K562 (cell line): ENCODE data around the gene POU2F3. TPM values are rescaled to one million over a fixed set of nuclear protein-coding genes. Genes with fewer than 3 reads are reported as not detected.

ENCODE experiments used
- SLC30A9 ChIP-seq: fragments of 250-450 bp; sonication (Bioruptor Pico); IDR thresholded peaks from 2 replicates; pipeline ENCODE4 v1.8.0; 2022; ENCODE audit warnings: mild to moderate bottlenecking, moderate library complexity
- TARDBP ChIP-seq: fragments of 450-650 bp; IDR thresholded peaks from 2 replicates; pipeline ENCODE4 v1.6.1; 2016
- TFAM ChIP-seq: fragments of 250-450 bp; sonication (Bioruptor Pico); conservative IDR thresholded peaks from 2 replicates; pipeline ENCODE4 v1.5.0; 2021; ENCODE audit warnings: mild to moderate bottlenecking, moderate library complexity
- XRCC4 ChIP-seq: IDR thresholded peaks from one replicate; pipeline ENCODE4 v1.6.1; 2011; ENCODE audit not compliant: insufficient read depth, insufficient read length; ENCODE audit errors: extremely low read depth
- polyA plus RNA-seq, 8 experiments: library from polyadenylated mRNA; depleted of rRNA in 4 of 8; stranded (reverse) in 5 of 8; unstranded in 3 of 8; fragments of >200 nt; fragmentation: Nextera tagmentation in 2 of 8; fragmentation: Illumina TruSeq in 1 of 8; extraction: Ambion mirVana in 2 of 8; extraction: Trizol in 1 of 8; gene quantifications; 2 replicates each; pipeline versions ENCODE4 v1.2.1 to v1.2.3, GENCODE V29; 2011 to 2014; ENCODE audit warnings: inconsistent platforms in 1 of 8, missing spikeins in 1 of 8
- total RNA-seq, 7 experiments: library from RNA; depleted of rRNA in 6 of 7; stranded (reverse); fragments of >200 nt in 6 of 7; fragmentation: Illumina TruSeq in 2 of 7; extraction: Trizol in 2 of 7; gene quantifications; 2 replicates each; pipeline versions ENCODE4 v1.2.1 to v1.2.3, GENCODE V29; 2011 to 2021; ENCODE audit warnings: low replicate concordance in 1 of 7
- TF ChIP-seq, protein P1 (sequence below): fragments of 200-600 bp; sonication (generic); IDR thresholded peaks from one replicate; pipeline ENCODE4 v1.6.1; 2012; ENCODE audit warnings: mild to moderate bottlenecking, low read depth, low read length, inconsistent platforms
- TF ChIP-seq, protein P2 (sequence below): fragments of 450-650 bp; conservative IDR thresholded peaks from 2 replicates; pipeline ENCODE4 v1.6.1; 2016; ENCODE audit warnings: missing genetic modification characterization, low read depth, mild to moderate bottlenecking, control low read depth, missing compliant biosample characterization
- TF ChIP-seq, protein P3 (sequence below): sonication (generic); formaldehyde crosslinking; IDR thresholded peaks from 2 replicates; pipeline ENCODE4 v1.8.0; 2022; ENCODE audit warnings: mild to moderate bottlenecking, missing genetic modification reagents, borderline replicate concordance
- TF ChIP-seq, protein P4 (sequence below): fragments of 250-450 bp; sonication (Bioruptor Pico); IDR thresholded peaks from 2 replicates; pipeline ENCODE4 v1.5.0; 2021; ENCODE audit warnings: mild to moderate bottlenecking, borderline replicate concordance

POU2F3 gene
- total and polyA plus RNA-seq, 9 of the 15 experiments (the other 6 are each of a cell fraction or from before 2014, with no cell fraction given) = not detected

DNA sequence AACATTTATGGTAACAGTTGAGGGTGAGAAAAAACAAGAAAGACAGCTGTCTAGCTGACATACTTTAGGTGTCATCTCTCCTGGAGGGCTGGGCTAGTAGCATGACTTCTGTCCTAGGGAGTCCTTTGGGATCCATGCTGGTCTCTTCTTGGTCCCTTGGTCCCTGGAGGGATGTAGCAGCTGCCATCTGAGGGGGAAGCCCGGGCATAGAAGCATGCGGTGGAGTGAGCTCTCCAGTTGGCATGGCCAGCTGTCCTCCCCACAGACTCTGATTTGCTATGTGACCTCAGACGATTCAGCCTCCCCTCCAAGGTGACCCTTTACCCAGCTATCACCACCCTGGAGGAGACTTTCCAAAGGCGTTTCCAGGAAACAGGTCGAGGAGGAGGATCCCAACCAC lies 28.7 kb downstream of the POU2F3 start (continued):
- TF ChIP-seq, protein P1, sequence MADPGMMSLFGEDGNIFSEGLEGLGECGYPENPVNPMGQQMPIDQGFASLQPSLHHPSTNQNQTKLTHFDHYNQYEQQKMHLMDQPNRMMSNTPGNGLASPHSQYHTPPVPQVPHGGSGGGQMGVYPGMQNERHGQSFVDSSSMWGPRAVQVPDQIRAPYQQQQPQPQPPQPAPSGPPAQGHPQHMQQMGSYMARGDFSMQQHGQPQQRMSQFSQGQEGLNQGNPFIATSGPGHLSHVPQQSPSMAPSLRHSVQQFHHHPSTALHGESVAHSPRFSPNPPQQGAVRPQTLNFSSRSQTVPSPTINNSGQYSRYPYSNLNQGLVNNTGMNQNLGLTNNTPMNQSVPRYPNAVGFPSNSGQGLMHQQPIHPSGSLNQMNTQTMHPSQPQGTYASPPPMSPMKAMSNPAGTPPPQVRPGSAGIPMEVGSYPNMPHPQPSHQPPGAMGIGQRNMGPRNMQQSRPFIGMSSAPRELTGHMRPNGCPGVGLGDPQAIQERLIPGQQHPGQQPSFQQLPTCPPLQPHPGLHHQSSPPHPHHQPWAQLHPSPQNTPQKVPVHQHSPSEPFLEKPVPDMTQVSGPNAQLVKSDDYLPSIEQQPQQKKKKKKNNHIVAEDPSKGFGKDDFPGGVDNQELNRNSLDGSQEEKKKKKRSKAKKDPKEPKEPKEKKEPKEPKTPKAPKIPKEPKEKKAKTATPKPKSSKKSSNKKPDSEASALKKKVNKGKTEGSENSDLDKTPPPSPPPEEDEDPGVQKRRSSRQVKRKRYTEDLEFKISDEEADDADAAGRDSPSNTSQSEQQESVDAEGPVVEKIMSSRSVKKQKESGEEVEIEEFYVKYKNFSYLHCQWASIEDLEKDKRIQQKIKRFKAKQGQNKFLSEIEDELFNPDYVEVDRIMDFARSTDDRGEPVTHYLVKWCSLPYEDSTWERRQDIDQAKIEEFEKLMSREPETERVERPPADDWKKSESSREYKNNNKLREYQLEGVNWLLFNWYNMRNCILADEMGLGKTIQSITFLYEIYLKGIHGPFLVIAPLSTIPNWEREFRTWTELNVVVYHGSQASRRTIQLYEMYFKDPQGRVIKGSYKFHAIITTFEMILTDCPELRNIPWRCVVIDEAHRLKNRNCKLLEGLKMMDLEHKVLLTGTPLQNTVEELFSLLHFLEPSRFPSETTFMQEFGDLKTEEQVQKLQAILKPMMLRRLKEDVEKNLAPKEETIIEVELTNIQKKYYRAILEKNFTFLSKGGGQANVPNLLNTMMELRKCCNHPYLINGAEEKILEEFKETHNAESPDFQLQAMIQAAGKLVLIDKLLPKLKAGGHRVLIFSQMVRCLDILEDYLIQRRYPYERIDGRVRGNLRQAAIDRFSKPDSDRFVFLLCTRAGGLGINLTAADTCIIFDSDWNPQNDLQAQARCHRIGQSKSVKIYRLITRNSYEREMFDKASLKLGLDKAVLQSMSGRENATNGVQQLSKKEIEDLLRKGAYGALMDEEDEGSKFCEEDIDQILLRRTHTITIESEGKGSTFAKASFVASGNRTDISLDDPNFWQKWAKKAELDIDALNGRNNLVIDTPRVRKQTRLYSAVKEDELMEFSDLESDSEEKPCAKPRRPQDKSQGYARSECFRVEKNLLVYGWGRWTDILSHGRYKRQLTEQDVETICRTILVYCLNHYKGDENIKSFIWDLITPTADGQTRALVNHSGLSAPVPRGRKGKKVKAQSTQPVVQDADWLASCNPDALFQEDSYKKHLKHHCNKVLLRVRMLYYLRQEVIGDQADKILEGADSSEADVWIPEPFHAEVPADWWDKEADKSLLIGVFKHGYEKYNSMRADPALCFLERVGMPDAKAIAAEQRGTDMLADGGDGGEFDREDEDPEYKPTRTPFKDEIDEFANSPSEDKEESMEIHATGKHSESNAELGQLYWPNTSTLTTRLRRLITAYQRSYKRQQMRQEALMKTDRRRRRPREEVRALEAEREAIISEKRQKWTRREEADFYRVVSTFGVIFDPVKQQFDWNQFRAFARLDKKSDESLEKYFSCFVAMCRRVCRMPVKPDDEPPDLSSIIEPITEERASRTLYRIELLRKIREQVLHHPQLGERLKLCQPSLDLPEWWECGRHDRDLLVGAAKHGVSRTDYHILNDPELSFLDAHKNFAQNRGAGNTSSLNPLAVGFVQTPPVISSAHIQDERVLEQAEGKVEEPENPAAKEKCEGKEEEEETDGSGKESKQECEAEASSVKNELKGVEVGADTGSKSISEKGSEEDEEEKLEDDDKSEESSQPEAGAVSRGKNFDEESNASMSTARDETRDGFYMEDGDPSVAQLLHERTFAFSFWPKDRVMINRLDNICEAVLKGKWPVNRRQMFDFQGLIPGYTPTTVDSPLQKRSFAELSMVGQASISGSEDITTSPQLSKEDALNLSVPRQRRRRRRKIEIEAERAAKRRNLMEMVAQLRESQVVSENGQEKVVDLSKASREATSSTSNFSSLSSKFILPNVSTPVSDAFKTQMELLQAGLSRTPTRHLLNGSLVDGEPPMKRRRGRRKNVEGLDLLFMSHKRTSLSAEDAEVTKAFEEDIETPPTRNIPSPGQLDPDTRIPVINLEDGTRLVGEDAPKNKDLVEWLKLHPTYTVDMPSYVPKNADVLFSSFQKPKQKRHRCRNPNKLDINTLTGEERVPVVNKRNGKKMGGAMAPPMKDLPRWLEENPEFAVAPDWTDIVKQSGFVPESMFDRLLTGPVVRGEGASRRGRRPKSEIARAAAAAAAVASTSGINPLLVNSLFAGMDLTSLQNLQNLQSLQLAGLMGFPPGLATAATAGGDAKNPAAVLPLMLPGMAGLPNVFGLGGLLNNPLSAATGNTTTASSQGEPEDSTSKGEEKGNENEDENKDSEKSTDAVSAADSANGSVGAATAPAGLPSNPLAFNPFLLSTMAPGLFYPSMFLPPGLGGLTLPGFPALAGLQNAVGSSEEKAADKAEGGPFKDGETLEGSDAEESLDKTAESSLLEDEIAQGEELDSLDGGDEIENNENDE = no peak
- TF ChIP-seq XRCC4 (no peak), TFAM (CRISPR knock-in tag) (no peak), TARDBP (no peak), SLC30A9 (CRISPR knock-in tag) (no peak)
- TF ChIP-seq, protein P2, sequence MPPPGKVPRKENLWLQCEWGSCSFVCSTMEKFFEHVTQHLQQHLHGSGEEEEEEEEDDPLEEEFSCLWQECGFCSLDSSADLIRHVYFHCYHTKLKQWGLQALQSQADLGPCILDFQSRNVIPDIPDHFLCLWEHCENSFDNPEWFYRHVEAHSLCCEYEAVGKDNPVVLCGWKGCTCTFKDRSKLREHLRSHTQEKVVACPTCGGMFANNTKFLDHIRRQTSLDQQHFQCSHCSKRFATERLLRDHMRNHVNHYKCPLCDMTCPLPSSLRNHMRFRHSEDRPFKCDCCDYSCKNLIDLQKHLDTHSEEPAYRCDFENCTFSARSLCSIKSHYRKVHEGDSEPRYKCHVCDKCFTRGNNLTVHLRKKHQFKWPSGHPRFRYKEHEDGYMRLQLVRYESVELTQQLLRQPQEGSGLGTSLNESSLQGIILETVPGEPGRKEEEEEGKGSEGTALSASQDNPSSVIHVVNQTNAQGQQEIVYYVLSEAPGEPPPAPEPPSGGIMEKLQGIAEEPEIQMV (tag) = no peak
- TF ChIP-seq, protein P3, sequence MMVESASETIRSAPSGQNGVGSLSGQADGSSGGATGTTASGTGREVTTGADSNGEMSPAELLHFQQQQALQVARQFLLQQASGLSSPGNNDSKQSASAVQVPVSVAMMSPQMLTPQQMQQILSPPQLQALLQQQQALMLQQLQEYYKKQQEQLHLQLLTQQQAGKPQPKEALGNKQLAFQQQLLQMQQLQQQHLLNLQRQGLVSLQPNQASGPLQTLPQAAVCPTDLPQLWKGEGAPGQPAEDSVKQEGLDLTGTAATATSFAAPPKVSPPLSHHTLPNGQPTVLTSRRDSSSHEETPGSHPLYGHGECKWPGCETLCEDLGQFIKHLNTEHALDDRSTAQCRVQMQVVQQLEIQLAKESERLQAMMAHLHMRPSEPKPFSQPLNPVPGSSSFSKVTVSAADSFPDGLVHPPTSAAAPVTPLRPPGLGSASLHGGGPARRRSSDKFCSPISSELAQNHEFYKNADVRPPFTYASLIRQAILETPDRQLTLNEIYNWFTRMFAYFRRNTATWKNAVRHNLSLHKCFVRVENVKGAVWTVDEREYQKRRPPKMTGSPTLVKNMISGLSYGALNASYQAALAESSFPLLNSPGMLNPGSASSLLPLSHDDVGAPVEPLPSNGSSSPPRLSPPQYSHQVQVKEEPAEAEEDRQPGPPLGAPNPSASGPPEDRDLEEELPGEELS (CRISPR knock-in tag) = no peak
- TF ChIP-seq, protein P4, sequence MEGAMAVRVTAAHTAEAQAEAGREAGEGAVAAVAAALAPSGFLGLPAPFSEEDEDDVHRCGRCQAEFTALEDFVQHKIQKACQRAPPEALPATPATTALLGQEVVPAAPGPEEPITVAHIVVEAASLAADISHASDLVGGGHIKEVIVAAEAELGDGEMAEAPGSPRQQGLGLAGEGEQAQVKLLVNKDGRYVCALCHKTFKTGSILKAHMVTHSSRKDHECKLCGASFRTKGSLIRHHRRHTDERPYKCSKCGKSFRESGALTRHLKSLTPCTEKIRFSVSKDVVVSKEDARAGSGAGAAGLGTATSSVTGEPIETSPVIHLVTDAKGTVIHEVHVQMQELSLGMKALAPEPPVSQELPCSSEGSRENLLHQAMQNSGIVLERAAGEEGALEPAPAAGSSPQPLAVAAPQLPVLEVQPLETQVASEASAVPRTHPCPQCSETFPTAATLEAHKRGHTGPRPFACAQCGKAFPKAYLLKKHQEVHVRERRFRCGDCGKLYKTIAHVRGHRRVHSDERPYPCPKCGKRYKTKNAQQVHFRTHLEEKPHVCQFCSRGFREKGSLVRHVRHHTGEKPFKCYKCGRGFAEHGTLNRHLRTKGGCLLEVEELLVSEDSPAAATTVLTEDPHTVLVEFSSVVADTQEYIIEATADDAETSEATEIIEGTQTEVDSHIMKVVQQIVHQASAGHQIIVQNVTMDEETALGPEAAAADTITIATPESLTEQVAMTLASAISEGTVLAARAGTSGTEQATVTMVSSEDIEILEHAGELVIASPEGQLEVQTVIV = no peak
- TF ChIP-seq, all 486 proteins: peak for 0
